Measurements from ENCODE around the gene SHLD1.

DNA sequence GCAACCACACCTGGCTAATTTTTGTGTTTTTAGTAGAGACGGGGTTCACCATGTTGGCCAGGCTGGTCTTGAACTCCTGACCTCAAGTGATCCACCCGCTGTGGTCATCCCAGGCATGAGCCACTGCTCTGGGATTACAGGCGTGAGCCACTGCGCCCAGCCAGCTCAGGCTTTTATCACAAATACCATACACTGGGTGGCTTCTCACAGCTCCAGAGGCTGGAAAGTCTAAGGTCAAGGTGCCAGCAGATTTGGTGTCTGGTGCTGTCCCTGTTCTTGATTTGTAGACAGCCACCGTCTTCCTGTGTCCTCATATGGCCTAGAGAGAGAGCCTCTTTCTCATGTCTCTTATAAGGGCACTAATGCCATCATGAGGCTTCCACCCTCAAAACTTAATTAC is 25.9 kb downstream of the SHLD1 start:
- TF ChIP-seq, protein P1, sequence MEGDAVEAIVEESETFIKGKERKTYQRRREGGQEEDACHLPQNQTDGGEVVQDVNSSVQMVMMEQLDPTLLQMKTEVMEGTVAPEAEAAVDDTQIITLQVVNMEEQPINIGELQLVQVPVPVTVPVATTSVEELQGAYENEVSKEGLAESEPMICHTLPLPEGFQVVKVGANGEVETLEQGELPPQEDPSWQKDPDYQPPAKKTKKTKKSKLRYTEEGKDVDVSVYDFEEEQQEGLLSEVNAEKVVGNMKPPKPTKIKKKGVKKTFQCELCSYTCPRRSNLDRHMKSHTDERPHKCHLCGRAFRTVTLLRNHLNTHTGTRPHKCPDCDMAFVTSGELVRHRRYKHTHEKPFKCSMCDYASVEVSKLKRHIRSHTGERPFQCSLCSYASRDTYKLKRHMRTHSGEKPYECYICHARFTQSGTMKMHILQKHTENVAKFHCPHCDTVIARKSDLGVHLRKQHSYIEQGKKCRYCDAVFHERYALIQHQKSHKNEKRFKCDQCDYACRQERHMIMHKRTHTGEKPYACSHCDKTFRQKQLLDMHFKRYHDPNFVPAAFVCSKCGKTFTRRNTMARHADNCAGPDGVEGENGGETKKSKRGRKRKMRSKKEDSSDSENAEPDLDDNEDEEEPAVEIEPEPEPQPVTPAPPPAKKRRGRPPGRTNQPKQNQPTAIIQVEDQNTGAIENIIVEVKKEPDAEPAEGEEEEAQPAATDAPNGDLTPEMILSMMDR (IDR thresholded peaks at IDR 0.05) = no peak
- no peak for TF ChIP-seq POLR2A (IDR thresholded peaks at IDR 0.05)
